GM08714 (cell line): Measurements from ENCODE around the gene SORBS2.
"Not testable (repeated sequence)": the region's sequence is repeated elsewhere in the genome, so short reads cannot be mapped to it uniquely, and the experiment has no call there.

Source experiments
- H3K4me3 ChIP-seq: fragments of 200-500 bp; sonication (Bioruptor generic); 2 replicates; pipeline ENCODE4 v1.5.1; 2014; ENCODE audit warnings: mild to moderate bottlenecking, low read length, inconsistent platforms
- ZNF274 ChIP-seq: IDR thresholded peaks from 2 replicates; pipeline ENCODE4 v1.6.1; 2012; ENCODE audit warnings: mild to moderate bottlenecking, low read depth, low read length

SORBS2 gene

GRCh38 chr4:185559915-185560281, 252.1 kb downstream of the SORBS2 start:
- no peak for TF ChIP-seq ZNF274

GRCh38 chr4:185559251-185559914, 252.6 kb downstream of the SORBS2 start:
- not testable (repeated sequence) for H3K4me3 ChIP-seq

More at GRCh38 chr4:185559915-185560281, 252.1 kb downstream of the SORBS2 start:
- no peak overlapping the region for H3K4me3 ChIP-seq

- no peak overlapping the region for H3K4me3 ChIP-seq
- TF ChIP-seq ZNF274, result no peak
Measured at GRCh38 chr4:185554365-185555126, 257.4 kb downstream of the SORBS2 start.

- H3K4me3 ChIP-seq, result no peak overlapping the region
- no peak for TF ChIP-seq ZNF274
Measured at GRCh38 chr4:185552254-185552653, 259.7 kb downstream of the SORBS2 start.

GRCh38 chr4:185550933-185551332, 261.1 kb downstream of the SORBS2 start:
- no peak for TF ChIP-seq ZNF274

GRCh38 chr4:185549095-185549639, 262.8 kb downstream of the SORBS2 start:
- no peak for TF ChIP-seq ZNF274
- H3K4me3 ChIP-seq, result no peak overlapping the region

More at GRCh38 chr4:185550933-185551332, 261.1 kb downstream of the SORBS2 start:
- H3K4me3 ChIP-seq, result no peak overlapping the region

DNA sequence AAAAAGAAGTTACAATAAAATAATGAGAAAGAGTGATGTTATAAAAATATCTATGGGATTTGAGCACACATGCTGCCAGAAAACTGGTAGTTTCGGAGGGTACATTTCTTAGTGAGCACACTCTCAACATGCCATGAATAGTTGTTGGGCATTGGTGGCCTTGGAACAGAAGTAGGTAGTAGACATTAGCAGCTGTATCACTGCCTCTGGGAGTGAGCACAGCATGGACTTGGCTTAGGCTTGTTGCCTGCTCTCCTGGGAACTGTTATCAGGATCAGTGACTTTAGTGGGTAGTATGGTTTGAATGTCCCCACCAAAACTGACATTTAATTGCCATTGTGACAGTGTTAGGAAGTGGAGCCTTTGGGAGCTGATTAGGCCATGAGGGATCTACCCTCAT, 263.4 kb downstream of the SORBS2 start:
- H3K4me3 ChIP-seq, result no peak overlapping the region
- TF ChIP-seq ZNF274, result no peak

DNA sequence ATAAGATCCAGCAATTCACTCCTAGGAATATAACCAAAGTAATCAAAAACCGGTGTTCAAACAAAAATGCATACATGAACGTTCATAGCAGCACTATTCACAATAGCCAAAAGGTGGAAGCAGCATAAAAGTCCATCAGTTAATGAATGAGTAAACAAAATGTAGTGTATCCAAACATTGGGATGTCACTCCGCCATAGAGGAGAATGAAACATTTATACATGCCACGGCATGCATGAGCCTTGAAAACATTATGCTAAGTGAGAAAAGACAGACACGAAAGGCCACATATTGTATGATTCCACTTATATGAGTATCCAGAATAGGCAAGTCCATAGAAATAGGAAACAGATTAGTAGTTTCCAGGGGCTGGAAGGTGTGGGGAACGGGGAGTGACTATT, 265.7 kb downstream of the SORBS2 start:
- no peak overlapping the region for H3K4me3 ChIP-seq

DNA sequence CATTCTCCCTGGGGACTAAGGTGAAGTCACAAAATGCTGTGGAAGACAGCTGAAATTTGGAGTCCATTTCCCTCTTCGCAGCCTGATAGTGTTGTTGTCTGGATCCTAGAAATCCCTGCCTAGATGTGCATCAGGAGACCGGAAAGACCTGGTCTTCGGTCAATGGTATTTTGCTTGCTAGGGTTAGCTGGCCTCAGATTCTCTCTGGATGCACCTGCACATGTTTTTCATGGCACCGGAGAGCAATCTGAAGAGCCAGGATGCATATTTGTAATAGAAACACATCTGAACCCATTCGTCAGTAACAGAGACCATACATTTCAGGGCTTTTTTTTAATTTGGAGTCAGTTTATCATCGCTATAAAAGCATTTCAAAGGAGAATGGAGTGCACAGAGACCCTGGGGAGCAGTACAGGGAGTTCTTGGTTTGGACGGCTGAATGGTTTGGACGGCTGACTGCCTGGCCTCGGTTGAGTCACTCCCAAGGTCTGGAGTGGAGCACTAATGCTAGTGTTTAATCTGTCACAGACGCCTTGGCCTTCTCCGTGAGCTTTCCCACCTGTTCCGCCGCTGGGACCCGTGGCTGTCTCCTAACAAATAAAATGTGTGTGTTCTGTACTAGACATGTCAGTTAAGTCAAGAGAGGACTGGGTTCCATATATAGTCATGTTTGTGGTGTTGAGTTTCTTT, 269.2 kb downstream of the SORBS2 start:
- no peak for TF ChIP-seq ZNF274
- H3K4me3 ChIP-seq, result no peak overlapping the region

More for the DNA sequence above, 265.7 kb downstream of the SORBS2 start:
- no peak for TF ChIP-seq ZNF274

GRCh38 chr4:185541251-185541727, 270.7 kb downstream of the SORBS2 start:
- no peak for TF ChIP-seq ZNF274
- H3K4me3 ChIP-seq, result no peak overlapping the region

DNA sequence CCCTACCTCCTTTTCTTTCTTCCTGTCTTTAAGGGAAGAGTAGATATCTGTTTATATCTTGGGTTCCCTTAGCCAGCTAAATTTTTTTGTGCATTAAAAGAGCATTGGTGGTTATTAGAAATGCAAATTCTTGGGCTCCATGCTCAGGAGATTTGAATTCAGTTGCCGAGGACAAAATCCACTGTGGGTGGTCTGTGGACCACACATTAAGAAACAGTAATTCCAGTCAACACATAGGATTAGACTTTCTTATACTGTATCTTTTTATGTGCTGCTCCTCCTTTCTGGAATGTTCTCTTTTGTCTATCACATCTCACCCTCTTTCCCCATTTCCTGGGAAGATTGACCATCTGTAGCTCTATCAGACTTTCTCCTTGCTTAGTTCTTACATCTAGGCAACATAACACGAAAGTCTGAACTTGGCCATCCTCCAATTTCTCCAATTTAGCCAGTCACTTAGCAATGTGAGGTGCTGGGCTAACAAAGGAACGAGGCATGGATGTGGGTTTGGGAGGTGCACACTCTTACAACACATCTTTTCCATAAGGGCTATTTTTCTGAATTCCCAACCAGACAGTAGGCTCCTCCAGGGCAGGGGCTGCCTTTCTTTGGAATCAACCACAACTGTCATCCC, 271.4 kb downstream of the SORBS2 start:
- TF ChIP-seq ZNF274, result no peak
- no peak overlapping the region for H3K4me3 ChIP-seq

DNA sequence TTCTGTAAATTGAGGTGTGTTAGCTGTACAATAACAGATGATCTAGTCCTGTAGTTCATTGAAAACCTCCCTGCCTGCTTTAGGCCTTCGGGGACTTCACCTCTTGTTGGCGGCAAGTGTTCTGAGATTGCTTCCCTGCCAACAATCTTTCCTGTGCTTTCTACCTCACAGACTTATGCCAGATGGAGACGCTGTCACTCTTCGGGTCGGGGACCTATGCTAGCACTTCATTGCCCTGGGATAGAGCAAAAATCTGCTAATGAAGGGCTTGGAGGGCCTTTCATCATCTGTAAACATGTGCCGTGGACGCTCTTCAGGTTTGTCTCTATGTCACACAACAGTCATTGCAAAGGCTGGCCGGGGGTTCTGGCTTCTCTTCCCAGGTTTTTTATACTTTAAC, 272.0 kb downstream of the SORBS2 start:
- no peak for TF ChIP-seq ZNF274
- no peak overlapping the region for H3K4me3 ChIP-seq

- H3K4me3 ChIP-seq, result no peak overlapping the region
- no peak for TF ChIP-seq ZNF274
Measured at GRCh38 chr4:185538806-185539205, 273.2 kb downstream of the SORBS2 start.

DNA sequence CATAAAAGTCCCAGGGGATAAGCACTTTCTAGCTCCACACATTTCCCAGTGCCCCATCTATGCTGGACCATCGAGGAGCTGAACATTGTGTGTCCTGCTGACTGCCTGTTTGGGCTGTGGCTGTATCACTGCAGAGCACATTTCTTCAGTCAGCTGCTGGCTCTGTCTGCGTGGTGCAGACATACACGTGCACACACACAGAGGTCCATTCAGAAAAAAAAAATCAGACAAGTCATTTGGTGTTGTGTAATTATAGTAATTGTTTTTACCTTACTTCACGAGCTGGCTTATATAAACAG, 275.6 kb downstream of the SORBS2 start:
- no peak overlapping the region for H3K4me3 ChIP-seq
- TF ChIP-seq ZNF274, result no peak
